Natural killer cell (primary cell): ENCODE results near the gene FOXC2. TPM values are rescaled to one million over a fixed set of nuclear protein-coding genes. Genes with fewer than 3 reads are reported as not detected.

Experiments
- ATAC-seq, 3 donors: fragments of 150-1000 bp in 2 of 3; fragments of 200-7000 bp in 1 of 3; cut with Tn5 transposase; 1 replicate in 1 of 3; 2 replicates in 2 of 3; pipeline ENCODE4 v1.10.0; 2021; ENCODE audit warnings: mild to moderate bottlenecking in 2 of 3, moderate library complexity in 2 of 3
- DNase-seq, 2 donors: peaks; one replicate each; pipeline versions ENCODE4 v3.0.0 to v3.0.0-alpha.2; 2013 to 2021; ENCODE audit warnings: mixed read lengths in 1 of 2
- H3K27ac ChIP-seq: one replicate; pipeline ENCODE4 v1.5.1; 2013; ENCODE audit warnings: mild to moderate bottlenecking, low read length
- H3K27me3 ChIP-seq: one replicate; pipeline ENCODE4 v1.6.1; 2013; ENCODE audit warnings: low read length; ENCODE audit not compliant: control insufficient read depth, insufficient read depth
- H3K36me3 ChIP-seq: one replicate; pipeline ENCODE4 v1.6.1; 2013; ENCODE audit warnings: low read length; ENCODE audit not compliant: control insufficient read depth, insufficient read depth
- H3K4me1 ChIP-seq: one replicate; pipeline ENCODE4 v1.6.1; 2013; ENCODE audit warnings: low read length; ENCODE audit not compliant: control insufficient read depth, insufficient read depth
- H3K4me3 ChIP-seq: one replicate; pipeline ENCODE4 v1.5.1; 2013; ENCODE audit warnings: low read length
- H3K9me3 ChIP-seq: one replicate; pipeline ENCODE4 v1.6.1; 2013; ENCODE audit warnings: low read length; ENCODE audit not compliant: control insufficient read depth, insufficient read depth
- H3K27ac Mint-ChIP-seq, 2 donors: one replicate each; pipeline ENCODE4 v1.8.0; 2022; ENCODE audit warnings: mild to moderate bottlenecking in 2 of 2, mixed read lengths in 2 of 2, moderate library complexity in 1 of 2
- H3K27me3 Mint-ChIP-seq, 2 donors: one replicate each; pipeline ENCODE4 v1.8.0; 2022; ENCODE audit warnings: low read depth in 2 of 2, mixed read lengths in 2 of 2
- H3K36me3 Mint-ChIP-seq: one replicate; pipeline ENCODE4 v1.8.0; 2022; ENCODE audit warnings: mixed read lengths
- H3K4me1 Mint-ChIP-seq, 2 donors: one replicate each; pipeline ENCODE4 v1.8.0; 2022; ENCODE audit warnings: mixed read lengths in 2 of 2
- H3K4me3 Mint-ChIP-seq: one replicate; pipeline ENCODE4 v1.8.0; 2022; ENCODE audit warnings: mild to moderate bottlenecking, moderate library complexity, mixed read lengths
- H3K9me3 Mint-ChIP-seq, 2 donors: one replicate each; pipeline ENCODE4 v1.8.0; 2022; ENCODE audit warnings: mixed read lengths in 2 of 2
- WGBS: methylation state at CpG from one replicate; pipeline ENCODE4 v1.1.7; 2013; ENCODE audit warnings: missing lambda C conversion rate; ENCODE audit not compliant: insufficient coverage; 5-methylcytosine and 5-hydroxymethylcytosine counted together
- intact Hi-C: fragments of 100-400 bp; cut with micrococcal nuclease; formaldehyde crosslinking; loops from one replicate; pipeline ENCODE4 v1.14.2; 2022
- total RNA-seq, 4 donors: library from RNA; stranded (reverse); fragments of 120-200 nt in 1 of 4; gene quantifications; one replicate each; pipeline versions ENCODE4 v1.2.3 to v1.2.4, GENCODE V29; 2013 to 2022
- TF ChIP-seq, protein P1 (sequence below): fragments of 200-600 bp; IDR thresholded peaks from one replicate; pipeline ENCODE4 v1.8.0; 2022; ENCODE audit warnings: antibody characterized with exemption

FOXC2 gene
- total RNA-seq, 3 donors from 2014 or later (not counting 1 experiment from before 2014, with no cell fraction given): 0.14 TPM; not detected in 2

DNA sequence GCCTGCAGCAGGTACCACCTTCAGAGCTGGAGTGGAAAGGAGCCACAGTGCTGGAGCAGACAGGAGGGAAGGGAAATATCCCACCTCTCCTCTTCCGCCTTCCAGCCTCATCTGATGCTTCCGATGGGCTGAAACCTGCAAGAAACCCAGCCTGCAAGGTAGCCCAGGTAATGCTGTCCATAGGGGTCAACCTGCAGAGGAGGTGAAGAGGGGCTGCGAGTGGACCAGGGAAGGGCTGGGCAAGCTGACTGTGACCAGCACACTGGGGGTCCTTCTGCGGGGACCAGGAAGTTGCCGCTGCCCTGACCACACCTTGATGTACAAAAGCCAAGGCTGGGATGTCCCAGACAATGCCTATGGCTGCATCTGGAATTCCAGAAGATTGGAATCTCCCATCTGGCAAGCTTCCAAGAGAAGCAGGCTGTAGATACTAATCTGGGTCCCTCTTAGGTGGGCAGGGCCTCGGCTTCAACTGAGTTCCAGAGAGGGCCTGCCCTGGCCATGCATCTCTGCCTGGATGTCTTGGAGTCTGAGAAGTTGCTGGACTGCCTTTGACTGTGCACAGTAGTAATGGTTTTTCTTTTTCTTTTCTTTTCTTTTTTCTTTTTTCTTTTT, 17.5 kb downstream of the FOXC2 start:
- intact Hi-C loops: no loop called here
- no peak for ATAC-seq
- H3K9me3 Mint-ChIP-seq: no peaks in the 10 kb centered on the region

DNA sequence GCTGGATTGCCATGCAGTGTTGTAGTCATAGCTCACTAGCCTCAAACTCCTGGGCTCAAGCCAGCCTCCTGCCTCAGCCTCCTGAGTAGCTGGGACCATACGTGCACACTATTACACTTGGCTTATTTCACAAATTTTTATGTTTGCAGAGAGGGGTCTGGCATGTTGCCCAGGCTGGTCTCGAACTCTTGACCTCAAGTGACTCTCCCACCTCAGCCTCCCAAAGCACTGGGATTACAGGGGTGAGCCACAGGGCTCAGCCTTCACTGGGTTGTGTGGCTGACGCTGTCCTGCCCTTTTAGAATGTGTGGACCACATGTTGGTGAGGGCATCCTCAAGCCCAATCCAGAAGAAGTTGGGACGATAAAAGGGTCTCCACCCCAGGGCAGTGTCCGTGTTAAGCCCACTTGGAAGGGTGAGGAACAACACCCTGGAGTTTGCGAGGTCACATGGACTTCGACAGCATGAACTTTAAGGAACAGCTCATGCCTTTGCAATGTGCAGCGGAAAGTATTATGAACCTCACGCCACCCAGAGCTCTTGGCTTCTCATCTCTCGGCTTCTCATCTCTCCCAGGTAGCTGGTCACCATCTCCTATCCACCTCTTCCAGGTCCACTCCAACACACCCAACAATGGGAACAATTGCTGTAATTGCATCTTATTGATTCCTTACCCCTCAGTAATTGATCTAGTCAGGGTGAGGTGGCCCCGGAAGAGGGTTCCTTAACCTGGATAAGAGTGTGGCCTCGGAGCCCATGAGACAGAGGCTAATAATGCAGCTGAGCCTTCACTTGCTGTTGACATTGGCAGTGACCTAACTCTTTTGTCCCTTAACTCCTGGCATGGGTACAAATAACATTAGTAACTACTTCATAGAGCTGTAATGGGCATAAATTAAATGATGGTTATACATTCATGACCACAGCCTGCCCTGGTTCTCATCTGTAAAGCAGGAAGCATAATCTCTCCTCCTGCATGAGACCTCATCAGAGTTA, 18.4 kb downstream of the FOXC2 start:
- H3K4me3 ChIP-seq: no peak overlapping the region
- H3K27ac ChIP-seq: no peak overlapping the region
- Mint-ChIP-seq H3K9me3 (no peaks in the 10 kb centered on the region), H3K4me1 (no peaks in the 10 kb centered on the region), H3K27me3 (peaks cover 16 to 21% of the 10 kb centered on the region in 2 donors), H3K4me3 (no peak overlapping the region), H3K36me3 (no peaks in the 10 kb centered on the region), H3K27ac (no peak overlapping the region)
- H3K9me3 ChIP-seq: no peaks in the 10 kb centered on the region
- DNase-seq (no peak), ATAC-seq (no peak)
- intact Hi-C loops: no loop called here
- WGBS: 84% methylated on average over 12 of the region's 12 CpGs
- no peaks in the 10 kb centered on the region for H3K4me1 ChIP-seq
- TF ChIP-seq, protein P1, sequence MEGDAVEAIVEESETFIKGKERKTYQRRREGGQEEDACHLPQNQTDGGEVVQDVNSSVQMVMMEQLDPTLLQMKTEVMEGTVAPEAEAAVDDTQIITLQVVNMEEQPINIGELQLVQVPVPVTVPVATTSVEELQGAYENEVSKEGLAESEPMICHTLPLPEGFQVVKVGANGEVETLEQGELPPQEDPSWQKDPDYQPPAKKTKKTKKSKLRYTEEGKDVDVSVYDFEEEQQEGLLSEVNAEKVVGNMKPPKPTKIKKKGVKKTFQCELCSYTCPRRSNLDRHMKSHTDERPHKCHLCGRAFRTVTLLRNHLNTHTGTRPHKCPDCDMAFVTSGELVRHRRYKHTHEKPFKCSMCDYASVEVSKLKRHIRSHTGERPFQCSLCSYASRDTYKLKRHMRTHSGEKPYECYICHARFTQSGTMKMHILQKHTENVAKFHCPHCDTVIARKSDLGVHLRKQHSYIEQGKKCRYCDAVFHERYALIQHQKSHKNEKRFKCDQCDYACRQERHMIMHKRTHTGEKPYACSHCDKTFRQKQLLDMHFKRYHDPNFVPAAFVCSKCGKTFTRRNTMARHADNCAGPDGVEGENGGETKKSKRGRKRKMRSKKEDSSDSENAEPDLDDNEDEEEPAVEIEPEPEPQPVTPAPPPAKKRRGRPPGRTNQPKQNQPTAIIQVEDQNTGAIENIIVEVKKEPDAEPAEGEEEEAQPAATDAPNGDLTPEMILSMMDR: no peak
- H3K27me3 ChIP-seq: peaks cover 7% of the 10 kb centered on the region
- no peaks in the 10 kb centered on the region for H3K36me3 ChIP-seq

More for the DNA sequence above, 17.5 kb downstream of the FOXC2 start:
- no peaks in the 10 kb centered on the region for H3K36me3 ChIP-seq
- no peaks in the 10 kb centered on the region for H3K36me3 Mint-ChIP-seq
- peaks cover 22 to 27% of the 10 kb centered on the region in 2 donors for H3K27me3 Mint-ChIP-seq
- no peak overlapping the region for H3K27ac Mint-ChIP-seq
- H3K4me3 ChIP-seq: no peak overlapping the region
- no peaks in the 10 kb centered on the region for H3K4me1 ChIP-seq
- no peak for DNase-seq
- H3K4me1 Mint-ChIP-seq: no peaks in the 10 kb centered on the region
- 87% methylated on average over 6 of the region's 6 CpGs for WGBS
- no peaks in the 10 kb centered on the region for H3K9me3 ChIP-seq
- H3K4me3 Mint-ChIP-seq: no peak overlapping the region
- H3K27ac ChIP-seq: no peak overlapping the region
- TF ChIP-seq, protein P1: no peak
- peaks cover 9% of the 10 kb centered on the region for H3K27me3 ChIP-seq

DNA sequence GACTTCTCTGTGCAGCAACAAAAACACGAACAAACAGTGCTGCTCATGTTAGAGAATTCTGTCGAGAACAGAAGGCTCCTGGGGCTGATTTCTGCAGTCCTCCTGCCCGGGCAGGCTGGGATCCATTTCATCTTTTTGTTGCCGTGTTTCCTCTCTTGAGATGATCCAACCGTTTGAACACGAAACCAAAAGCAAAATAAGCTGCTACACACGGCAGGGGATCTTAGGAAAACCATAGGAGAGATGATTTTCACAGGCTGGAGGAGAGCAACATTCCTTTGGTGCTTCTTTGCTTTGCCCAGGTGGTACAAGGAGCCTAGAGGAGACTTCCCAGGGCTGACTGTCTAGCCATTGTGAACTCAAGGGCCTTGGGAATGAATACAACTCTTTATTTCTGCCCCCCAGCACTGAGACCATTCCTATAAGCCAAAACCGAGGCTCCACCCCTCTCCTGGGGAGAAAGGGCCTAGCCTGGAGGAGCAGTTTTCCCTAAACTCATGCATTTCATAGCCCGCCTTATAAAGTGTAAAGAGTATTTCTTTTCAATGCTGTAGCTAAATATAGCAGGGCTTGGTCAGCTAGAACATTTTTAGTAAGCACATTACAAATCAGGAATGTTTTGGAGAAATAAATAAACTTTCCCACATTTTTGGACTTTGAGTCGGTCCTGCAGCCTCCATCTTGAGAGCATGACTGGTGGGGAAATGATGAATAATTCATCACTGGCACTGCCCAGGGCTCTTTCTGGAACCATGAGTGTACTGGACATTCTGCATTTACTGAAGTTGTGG, 19.4 kb downstream of the FOXC2 start:
- intact Hi-C loops: no loop called here
- TF ChIP-seq, protein P1: no peak
- Mint-ChIP-seq H3K9me3 (no peaks in the 10 kb centered on the region), H3K27ac (no peak overlapping the region), H3K4me1 (no peaks in the 10 kb centered on the region), H3K27me3 (peaks cover 10 to 11% of the 10 kb centered on the region in 2 donors), H3K4me3 (no peak overlapping the region), H3K36me3 (no peaks in the 10 kb centered on the region)
- WGBS: 86% methylated on average over 9 of the region's 10 CpGs
- Histone ChIP-seq H3K27ac (no peak overlapping the region), H3K9me3 (no peaks in the 10 kb centered on the region), H3K4me3 (no peak overlapping the region), H3K27me3 (peaks cover 5% of the 10 kb centered on the region), H3K36me3 (no peaks in the 10 kb centered on the region), H3K4me1 (no peaks in the 10 kb centered on the region)
- DNase-seq (no peak), ATAC-seq (no peak)
